Activated CD4-positive, alpha-beta T cell treated with anti-CD3 and anti-CD28 coated beads, Interleukin-10, Interleukin-2, amounts not matched to agents 100 ng/mL and 50 ng/mL, durations not matched to agents 16 hours and 8 hours (primary cell): ENCODE measurements around the gene NCK1.
"Not testable (repeated sequence)": the region's sequence is repeated elsewhere in the genome, so short reads cannot be mapped to it uniquely, and the experiment has no call there.

ENCODE experiments used
- DNase-seq: peaks from one replicate; pipeline ENCODE4 v3.0.0-alpha.2; 2020

Gene NCK1

DNA sequence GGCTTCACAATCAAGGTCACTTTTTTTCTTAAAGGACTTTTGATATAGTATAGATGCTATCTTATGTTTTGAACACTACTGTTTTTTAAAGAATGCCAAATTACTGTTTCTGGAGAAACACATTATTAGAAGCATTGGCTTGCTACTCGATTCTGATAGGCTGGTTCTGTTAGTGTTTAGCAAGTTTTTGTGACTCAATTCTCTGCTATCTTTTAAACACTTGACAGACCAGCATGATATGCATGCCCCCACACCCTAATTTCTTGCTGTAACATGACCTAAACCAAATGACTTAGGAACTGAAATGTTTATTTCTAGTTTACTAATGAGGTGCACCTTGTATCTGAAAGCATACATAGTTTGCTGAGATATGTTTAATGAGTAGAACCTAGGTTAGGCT is 90.3 kb downstream of the NCK1 start:
- no peak for DNase-seq

DNA sequence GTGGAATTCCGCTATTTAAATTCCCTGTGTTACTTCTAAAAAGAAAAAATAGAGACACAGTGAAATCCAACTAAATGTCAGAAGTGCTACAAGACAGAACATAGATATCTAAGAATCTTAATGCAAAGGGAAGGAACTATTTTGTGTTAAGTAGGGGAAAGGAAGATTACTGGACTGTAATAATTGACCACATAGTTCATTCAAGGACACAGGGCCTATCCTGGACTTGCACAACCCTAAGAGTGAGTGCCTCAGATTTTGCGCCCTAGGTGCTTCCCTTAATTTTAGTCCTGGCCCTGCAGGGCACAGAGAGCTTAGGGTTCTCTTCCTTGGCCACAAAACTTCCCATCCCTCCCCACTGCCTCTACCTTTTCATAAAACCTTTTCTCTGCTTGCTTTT is 92.2 kb downstream of the NCK1 start:
- DNase-seq = no peak

DNA sequence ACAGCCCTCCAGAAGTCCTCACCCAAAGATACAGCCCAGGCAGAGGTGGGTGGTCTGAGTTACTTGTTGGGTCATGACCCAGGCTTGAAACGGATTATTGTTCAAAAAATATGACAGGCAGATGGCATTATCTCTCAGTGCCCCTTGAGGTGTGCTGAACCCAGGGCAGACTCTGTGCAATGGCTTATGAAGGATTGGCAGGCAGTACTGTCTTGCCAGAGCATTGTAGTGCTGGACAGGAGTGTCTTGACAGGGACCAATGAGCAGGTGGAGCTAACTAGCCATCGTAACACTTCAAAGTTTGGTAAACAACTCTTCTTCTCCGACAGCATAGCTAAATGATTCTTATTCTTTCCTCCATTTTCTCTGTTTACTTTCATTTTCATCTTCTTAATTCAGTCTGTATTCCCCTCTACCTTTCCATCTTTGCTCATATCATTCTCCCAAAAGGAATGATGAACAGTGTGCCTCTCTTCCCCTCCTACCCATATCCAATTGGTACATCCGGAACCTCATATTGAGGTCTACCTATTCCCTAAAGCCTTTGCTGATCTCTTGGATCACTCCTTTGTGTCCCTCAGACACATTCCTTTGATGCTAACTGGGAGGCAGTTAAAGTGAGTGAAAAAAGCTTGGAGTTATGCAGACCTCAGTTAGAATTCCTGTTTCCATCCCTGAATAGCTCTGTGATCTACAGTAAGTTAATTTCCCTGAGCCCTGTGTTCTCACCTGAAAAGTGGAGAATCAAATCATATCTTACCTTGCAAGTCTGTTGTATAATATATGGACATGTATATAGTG is 93.2 kb downstream of the NCK1 start:
- no peak for DNase-seq

DNA sequence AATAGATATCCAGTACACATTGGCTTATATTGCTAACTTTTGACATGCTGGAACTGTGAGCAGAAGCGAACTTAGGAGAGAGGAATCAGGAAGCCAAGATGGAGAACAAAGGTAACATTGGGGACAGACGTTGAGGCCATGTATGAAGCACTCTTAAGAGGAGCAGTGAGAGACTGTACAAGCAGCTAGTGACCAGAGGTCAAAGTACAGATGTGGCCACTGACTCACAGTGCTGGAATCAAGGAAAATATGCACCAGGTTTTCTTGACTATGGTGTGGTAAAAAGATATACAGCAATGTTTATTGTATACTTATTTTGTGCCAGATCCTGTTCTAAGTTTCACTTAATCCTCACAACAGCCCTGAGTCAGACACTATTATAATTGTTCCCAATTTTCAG is 93.8 kb downstream of the NCK1 start:
- no peak for DNase-seq

DNA sequence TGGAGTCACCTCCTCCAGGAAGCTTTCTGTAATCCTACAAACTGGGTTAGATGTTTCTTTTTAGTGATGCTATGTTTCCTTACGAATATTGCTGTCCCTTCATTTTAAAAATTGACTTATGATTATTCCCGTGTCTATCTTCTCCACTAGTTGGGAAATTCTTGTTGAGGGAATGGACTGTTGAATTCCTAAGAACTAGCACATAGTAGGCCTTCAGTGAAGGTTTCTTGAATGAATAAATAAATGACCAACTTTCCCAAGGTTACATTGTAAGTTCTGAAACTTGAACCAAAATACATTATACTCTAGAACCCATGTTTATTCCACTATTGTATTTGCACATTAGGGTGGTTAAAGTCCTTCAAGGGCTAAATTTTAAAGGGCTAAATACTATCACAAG is 95.0 kb downstream of the NCK1 start:
- no peak for DNase-seq

DNA sequence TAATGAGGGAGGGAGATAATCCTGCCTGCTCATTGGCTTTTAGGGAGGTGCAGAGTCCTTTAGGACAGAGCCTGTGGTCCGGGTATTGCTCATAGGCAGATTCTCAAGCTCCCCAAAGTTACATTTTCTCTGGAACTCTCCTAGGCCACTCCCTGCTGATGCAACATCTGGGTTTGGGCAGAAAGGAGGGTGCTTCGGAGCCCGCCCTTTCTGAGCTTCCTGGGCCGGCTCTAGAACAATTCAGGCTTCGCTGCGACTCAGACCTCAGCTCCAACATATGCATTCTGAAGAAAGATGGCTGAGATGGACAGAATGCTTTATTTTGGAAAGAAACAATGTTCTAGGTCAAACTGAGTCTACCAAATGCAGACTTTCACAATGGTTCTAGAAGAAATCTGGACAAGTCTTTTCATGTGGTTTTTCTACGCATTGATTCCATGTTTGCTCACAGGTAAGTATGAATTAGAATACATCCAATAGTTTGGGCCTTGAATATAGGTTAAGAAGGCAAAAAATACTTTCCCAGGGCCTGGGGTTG is 95.8 kb downstream of the NCK1 start, which contains the start of gene IL20RB:
Gene IL20RB, plus strand, starts transcription at position 233 of the 538 bp plus-strand sequence. Its CDS starts 131 bp downstream, at position 364.
- no peak for DNase-seq

DNA sequence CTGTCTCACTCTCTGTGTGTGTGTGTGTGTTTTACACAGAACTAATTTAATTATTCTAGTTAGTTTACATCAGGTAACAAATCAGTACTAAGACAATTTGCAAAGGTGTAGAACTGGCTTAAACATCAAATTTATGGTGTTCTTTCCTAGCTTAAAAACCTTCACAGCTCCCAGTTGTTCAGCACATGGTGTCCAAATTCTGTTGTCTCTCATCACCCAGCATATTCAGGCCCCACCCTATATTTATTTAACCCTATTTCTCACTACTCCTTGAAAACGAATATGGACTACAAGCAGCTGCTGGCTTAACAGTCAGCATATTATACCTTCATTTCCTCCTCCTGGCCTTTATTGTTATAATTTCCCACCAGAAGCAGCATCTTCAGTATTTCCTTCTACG is 96.9 kb downstream of the NCK1 start:
- DNase-seq = no peak

DNA sequence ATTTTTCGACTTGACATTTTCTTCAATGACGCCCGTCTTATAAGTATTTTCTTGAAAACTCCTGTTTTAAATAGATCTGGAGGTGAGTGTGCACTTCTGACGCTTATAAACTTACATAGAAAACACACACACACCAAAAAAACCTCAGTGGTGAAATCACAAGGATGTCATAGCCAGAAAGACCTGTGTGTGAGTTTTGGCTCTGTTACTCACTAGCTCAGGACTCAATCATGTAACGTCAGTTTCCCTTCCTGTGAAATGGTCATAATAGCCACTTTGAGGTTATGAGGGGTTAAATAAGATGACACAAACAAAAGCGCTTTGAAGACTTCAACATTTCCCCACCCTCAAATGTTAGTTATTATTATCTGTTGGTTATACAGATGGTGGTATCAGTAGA is 97.6 kb downstream of the NCK1 start:
- DNase-seq = no peak

DNA sequence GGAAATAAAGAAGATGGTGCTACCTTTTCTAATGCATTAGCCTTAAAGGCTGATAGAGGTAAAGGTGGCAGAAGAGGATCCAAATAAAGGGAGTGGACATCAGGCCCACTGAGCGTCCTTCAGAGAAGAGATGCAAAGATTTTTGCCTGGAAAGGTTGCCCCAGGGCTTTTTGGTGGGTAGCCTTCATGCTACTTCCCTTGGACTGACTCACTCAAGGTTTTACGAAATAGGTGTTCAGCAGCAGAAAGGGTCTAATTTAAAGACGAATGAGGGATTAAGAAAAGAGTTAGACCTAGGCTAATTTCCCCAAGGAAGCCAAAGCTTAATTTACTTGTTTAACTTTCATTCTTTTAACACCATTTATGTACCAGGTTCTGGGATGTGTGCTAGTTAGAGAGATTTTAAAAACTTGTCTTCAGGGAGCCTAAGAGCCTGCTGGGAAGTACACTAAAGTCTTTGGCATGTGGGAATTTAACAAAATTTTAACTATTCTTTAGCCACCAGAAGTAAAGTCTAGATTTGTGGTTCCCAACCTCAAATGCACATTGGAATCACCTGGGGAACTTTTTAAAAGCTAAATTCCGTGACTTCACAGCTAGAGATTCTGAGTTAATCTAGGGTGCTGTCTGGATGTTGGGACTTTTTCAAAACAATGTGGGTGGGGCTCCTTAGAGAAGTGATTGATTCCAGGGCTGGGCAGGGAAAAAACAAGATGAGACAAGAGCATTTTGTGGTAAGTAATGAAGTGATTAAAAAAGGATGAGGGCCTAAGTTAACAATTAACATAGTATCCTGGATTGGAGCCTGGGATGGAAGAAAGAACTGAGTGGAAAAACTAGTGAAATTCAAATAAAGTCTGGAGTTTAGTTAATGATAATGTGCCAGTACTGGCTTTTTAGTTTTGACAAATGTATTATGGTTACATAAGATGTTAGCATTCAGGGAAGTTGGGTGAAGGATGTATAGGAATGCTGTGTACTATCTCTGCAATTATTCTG is 99.1 kb downstream of the NCK1 start:
- no peak for DNase-seq

DNA sequence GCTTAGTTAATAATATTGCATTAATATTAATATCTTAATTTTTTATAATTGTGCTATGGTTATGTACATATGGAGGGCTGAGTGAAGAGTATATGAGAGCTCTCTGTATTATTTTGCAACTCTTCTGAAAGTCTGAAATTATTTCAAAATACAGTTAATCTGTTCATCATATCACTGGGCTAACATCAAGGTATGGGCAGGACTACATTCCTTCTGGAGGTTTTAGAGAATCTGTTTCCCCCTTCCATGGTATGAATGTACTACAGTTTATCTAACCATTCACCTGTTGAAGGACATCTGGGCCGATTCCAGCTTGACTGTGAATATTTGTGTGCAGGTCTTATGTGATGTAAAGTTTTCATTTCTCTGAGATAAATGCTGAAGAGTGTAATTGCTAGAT is 100.9 kb downstream of the NCK1 start:
- DNase-seq = no peak

DNA sequence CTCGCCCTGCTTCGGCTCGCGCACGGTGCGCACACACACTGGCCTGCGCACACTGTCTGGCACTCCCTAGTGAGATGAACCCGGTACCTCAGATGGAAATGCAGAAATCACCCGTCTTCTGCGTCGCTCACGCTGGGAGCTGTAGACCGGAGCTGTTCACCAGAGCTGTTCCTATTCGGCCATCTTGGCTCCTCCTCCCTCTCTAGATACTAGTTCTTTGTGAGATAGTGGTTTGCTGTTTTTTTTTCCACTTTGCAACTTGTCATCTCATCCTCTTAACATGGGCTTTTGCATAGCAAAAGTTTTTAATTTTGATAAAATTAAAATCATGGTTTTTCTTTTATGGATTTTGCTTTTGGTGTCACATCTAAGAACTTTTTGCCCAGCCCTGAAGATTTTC is 107.5 kb downstream of the NCK1 start:
- DNase-seq = not testable (repeated sequence)

DNA sequence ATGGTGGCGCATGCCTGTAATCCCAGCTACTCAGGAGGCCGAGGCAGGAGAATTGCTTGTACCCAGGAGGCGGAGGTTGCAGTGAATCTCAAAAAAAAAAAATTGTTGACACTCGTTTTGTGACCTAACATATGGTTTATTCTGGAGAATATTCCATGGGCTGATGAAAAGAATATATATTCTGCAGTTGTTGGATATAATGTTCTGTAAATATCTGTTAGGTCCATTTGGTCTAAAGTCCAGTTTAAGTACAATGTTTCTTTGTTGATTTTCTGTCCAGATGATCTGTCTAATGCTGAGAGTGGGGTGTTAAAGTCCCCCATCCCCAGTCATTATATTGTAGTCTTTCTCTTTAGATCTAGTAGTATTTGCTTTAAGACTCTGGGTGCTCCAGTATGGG is 111.3 kb downstream of the NCK1 start:
- DNase-seq = no peak

DNA sequence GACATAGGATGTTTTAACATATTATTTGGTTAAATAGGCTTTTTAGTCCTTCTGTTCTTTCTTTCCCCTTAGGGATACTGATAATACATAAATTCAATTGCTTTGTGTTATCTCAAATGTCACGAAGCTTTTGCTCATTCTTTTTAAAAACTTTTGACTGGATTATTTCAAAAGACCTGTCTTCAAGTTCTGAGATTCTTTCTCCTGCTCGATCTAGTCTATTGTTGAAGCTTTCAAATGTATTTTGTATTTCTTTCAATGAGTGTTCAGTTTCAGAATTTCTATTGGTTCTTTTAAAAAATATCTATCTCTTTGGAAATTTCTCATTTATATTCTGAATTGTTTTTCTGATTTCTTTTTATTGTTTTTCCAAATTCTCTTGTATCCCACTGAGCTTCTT is 112.7 kb downstream of the NCK1 start:
- DNase-seq = no peak

DNA sequence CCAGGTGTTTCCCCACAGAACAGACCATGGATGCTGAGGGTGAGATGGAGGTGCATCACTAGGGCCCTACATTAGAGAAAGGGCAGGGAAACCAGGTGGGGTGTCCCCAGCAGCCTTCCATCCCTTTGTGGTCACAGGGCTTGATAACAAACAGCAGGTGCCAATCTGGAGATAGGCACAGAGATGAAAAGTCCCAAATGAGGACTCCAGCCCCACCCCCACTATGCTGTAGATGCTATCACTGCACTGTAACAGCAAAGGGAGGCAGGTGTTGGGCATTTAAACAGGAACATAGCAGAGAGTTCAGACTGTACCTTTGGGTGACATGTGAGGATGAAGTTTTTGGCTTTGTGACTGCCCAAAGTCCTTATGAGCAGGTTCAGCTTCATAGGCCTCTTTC is 117.2 kb downstream of the NCK1 start:
- no peak for DNase-seq

DNA sequence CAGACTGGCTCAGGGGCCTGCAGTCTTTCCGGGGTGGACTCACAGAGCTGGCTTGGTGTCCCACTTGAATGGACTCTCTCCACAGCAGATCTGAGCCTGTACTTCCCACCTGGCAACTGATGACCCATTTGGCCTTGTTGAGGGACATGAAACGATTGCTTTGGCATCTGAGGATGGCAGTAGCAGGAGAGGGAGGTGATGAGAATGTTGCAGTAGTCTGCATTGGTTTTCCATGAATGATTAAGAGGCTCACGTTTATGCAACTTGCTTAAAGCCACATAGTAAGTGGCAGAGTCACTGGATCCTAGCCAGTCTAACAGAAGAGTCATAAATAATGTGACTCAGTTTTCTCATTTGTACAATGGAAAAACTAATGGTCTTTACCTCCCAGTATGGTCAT is 117.7 kb downstream of the NCK1 start:
- DNase-seq = no peak

DNA sequence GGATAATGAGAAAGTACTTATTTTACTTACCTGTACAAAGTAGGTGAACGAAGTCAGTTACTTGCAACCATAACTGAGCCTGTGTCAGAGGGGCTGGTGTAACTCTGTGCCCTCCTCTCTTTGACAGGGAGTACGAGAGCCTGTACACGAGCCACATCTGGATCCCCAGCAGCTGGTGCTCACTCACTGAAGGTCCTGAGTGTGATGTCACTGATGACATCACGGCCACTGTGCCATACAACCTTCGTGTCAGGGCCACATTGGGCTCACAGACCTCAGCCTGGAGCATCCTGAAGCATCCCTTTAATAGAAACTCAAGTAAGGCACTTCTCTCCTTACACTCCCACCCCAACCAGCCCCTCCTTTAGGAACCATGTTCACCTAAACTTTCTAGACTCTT is 120.0 kb downstream of the NCK1 start:
- DNase-seq = no peak

DNA sequence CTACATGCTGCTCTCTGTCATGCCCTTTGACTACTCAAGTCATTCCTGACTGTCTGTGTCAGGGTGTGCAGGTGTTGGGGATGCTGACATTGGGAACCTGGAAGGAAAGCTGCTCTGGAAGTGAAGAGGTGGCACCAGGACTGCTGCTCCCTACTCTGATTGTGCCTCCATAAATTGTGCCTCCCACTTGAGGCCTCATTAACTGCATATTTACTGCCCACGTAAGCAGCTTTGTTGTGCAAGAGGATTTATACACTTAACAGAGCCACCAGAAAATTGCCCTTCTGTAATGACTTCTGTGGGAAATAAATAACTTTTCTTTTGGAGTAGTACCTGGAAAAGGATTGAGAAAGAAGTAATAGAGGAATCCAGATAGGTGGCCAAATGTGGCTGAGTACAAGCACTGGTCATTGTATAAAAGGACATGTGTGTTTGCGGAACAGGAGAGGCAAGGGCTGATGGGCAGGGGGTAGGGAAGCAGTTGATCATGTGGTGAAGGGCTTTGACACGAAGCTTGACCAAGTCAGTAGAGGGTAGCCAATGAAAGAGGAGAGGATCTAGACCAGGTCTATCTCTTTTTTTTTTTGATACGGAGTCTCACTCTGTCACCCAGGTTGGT is 120.6 kb downstream of the NCK1 start:
- no peak for DNase-seq

DNA sequence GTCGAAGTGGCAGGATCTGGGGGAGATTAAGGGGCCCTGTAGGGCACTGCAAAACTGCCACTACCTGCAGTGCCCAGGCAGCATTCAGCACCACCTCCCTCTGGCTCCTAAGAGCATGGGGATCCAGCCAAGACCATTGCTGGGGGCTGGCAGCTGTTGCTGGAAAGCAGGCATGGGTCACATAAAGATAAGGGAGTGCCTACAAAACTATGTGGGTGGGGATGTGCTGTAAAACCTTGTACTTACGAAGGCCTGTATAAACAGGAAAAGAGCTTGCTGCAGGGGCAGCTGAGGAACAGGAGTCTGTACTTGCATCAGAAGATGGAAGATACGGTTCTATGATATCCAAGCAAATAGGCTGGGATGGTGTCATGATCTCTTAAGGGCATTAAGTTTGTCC is 122.8 kb downstream of the NCK1 start:
- no peak for DNase-seq

DNA sequence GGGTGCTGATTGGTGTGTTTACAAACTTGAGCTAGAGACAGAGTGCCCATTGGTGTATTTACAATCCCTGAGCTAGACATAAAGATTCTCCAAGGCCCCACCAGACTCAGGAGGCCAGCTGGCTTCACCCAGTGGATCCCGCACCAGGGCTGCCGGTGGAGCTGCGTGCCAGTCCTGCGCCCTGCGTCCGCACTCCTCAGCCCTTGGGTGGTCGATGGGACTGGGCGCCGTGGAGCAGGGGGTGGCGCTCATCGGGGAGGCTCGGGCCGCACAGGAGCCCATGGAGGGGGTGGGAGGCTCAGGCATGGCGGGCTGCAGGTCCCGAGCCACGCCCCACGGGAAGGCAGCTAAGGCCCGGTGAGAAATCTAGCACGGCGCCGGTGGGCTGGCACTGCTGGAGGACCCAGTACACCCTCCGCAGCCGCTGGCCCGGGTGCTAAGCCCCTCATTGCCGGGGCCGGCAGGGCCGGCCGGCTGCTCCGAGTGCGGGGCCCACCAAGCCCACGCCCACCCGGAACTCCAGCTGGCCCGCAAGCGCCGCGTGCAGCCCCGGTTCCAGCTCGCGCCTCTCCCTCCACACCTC is 125.5 kb downstream of the NCK1 start:
- not testable (repeated sequence) for DNase-seq

DNA sequence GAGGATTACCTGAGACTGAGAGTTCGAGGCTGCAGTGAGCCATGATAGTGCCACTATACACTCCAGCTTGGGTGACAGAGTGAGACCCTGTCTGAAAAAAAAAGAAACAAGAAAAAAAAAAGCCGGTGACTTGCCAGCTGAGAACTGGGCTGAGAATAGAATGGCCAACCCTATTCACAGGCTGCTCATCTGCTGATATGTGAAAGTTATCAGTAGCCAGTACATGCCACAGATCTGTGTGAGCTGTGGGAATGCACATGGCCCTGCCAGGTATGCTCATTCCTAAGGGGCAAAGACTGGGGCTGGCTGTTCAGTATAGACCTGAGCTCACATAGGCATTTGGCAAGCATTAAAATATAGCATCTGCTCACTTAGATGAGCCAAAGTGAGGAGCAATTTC is 126.6 kb downstream of the NCK1 start:
- DNase-seq = no peak

DNA sequence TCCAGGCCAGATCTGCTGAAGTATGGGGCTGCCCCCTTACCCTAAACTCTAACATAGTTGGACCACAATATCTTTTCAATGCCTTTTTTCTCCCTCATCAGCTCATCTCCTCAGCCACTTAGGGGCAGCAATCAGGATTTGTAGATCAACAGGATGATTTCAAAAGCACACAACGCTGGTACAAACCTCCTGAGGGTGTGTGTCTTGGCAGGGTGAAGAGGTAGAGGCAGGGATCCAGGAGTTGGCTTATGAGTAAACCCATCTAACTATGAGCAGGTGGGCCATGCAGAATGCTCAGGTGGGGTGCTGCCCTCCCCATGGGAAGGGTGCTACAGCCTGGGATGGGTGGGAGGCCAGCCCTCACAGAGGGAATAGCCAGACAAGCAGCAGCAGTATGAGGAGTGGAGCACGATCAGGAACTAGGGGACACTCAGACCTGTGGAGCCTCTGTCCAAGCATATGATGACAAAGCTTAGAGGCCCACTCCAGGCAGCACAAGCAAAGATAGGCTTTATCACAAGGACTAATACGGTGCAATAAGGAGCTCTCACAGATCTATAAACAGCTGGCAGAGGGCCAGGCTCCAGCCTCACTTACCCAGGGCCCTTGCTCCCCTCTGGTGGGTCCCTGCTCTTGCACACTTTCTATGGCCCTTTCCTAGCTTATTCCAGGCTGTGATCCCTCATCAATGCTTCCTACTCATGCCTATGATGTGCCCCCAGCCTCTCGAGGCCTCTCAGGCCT is 127.9 kb downstream of the NCK1 start:
- no peak for DNase-seq

DNA sequence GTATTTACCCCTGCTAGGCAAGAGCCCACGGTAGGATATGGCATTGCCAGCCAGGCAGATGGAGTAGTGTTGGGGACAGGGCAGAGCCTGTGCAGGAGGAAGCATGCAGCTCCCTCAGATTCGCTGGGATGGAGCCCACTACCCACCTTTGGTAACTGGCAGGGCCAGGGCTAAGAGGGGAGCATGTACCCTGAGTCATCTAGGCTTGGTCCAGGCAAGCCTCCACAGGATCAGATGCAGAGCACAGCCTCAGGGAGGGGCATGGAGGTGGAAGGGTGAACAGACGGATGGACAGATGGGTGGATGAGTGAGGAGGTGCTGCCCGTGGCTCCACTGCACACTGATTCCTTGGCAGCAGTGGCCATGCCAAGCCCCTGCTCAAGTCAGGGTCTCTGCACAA is 128.8 kb downstream of the NCK1 start:
- DNase-seq = no peak
